ENCODE measurements around the gene TFE3. TPM values are rescaled to one million over a fixed set of nuclear protein-coding genes. Genes with fewer than 3 reads are reported as not detected.

TFE3 gene
- total RNA-seq, 6 experiments from 2014 or later, result 76.6 to 89.1 (median 83.9) TPM

DNA sequence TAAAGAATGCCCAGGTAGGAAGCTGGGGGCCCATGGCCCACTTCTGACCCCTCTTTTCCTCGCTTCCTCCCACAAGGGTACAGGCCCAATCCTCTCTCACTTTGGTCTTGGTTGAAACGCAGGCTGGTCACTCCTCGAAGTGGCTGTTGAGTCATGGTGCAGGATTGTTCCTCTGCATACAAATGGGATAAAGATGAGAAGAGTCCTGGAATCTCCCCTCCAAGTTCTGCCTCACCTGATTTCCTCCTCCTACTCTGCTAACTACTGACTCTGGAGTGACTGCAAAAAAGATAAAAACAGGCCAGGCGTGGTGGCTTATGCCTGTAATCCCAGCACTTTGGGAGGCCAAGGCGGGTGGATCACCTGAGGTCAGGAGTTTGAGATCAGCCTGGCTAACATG is 34.8 kb upstream of the TFE3 start:
- Mint-ChIP-seq H3K27ac (no peak overlapping the region), H3K4me1 (ENCODE audit: low read depth) (peaks cover 12% of the 10 kb centered on the region), H3K9me3 (no peaks in the 10 kb centered on the region), H3K36me3 (ENCODE audit: low read depth) (no peaks in the 10 kb centered on the region; the same call in 1 of the 2 replicates), H3K4me3 (no peak overlapping the region), H3K27me3 (ENCODE audit: insufficient read depth) (peaks cover 1% of the 10 kb centered on the region; the same call in 1 of the 2 replicates)
- TF ChIP-seq, protein P1, sequence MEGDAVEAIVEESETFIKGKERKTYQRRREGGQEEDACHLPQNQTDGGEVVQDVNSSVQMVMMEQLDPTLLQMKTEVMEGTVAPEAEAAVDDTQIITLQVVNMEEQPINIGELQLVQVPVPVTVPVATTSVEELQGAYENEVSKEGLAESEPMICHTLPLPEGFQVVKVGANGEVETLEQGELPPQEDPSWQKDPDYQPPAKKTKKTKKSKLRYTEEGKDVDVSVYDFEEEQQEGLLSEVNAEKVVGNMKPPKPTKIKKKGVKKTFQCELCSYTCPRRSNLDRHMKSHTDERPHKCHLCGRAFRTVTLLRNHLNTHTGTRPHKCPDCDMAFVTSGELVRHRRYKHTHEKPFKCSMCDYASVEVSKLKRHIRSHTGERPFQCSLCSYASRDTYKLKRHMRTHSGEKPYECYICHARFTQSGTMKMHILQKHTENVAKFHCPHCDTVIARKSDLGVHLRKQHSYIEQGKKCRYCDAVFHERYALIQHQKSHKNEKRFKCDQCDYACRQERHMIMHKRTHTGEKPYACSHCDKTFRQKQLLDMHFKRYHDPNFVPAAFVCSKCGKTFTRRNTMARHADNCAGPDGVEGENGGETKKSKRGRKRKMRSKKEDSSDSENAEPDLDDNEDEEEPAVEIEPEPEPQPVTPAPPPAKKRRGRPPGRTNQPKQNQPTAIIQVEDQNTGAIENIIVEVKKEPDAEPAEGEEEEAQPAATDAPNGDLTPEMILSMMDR (IDR thresholded peaks at IDR 0.05), result no peak
- DNase-seq, result no peak

DNA sequence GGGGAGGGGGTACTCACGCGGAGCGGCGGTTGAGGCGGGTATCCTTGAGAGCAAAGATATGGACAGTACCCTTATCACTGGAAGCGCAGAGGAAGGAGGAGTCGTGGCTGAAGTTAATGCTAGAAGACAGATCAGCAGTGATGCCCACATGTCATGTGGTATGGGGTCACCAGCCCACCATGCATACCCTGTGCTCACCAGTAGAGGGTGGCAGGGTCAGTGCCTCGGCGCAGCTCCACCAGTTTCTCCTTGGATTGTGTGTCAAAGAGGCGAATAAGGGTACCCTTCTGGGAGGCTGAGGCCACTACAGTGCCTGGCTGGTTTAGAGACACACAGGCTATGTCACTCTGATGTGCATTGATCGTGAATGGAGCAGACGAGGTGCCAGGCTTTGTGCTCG is 32.2 kb upstream of the TFE3 start:
- Mint-ChIP-seq H3K27me3 (ENCODE audit: insufficient read depth) (peaks cover 6% of the 10 kb centered on the region), H3K36me3 (ENCODE audit: low read depth) (peaks cover 13% of the 10 kb centered on the region; the same call in 1 of the 2 replicates), H3K4me1 (ENCODE audit: low read depth) (peaks cover 19% of the 10 kb centered on the region), H3K27ac (no peak overlapping the region), H3K4me3 (no peak overlapping the region), H3K9me3 (no peaks in the 10 kb centered on the region)
- DNase-seq, result no peak
- TF ChIP-seq, protein P1 (IDR thresholded peaks at IDR 0.05), result peak; percentile 40; the same call in 1 of the 2 replicates

DNA sequence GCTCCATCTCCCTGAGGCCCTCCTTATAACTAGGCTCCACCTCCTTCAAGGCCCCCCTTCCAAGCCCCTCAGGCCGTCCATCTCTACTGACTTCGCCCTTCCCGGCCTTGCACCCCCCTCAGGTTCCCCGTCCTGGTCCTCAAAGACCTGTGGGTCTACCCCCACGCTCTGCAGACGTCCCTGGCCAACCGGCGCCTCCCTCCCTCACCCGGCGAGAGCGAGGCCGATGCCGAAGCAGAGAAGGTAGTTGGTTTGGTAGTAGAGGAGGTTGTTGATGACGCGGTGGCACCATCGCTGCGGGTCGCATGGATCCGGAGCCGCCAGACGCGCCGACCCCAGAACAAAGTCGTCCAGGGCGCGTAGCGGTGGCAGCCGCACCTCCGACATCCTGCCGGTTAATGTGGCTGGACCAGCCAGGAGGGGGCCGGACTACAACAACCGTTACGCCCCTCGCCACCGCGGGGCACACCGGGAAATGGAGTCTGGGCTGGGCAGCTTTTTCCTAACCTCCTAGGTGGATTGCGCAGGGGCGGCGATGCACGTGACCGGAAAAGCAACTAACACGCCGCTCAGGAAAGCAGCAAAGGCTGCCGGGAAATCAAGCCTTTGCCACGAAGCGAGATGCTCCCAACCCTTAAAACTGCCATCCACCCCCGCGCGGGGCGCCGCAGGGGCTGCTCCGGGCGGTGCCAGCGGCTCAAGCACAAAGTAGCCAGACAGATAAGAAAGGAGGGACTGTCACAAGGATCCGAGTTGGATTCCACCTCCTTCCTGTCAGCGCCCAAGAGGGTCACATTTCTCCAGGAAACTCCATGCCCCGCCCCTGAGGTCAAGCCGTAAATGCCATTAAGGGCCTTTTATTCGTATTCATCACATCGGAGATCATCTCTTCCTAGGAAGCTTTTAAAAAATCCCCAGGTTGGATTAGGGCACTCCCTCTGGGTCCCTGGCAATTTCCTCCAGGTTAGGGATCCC is 30.7 kb upstream of the TFE3 start, which contains the start of gene PRAF2:
Gene PRAF2 (minus strand): TSS at position 402 of the 975 bp plus-strand sequence. CDS start 15 bp downstream, at position 387.
- peaks cover 13% of the 10 kb centered on the region for H3K4me1 Mint-ChIP-seq (ENCODE audit: low read depth)
- peaks cover 13% of the 10 kb centered on the region; the same call in 1 of the 2 replicates for H3K36me3 Mint-ChIP-seq (ENCODE audit: low read depth)
- TF ChIP-seq, protein P1 (IDR thresholded peaks at IDR 0.05), result 0 out of 2 replicates have a peak, but pooled peaks have one; percentile 18
- peak within 1 kb of the TSS; percentile 80 for H3K27ac Mint-ChIP-seq
- peak; percentile 90 for DNase-seq
- no peaks in the 10 kb centered on the region for H3K9me3 Mint-ChIP-seq
- H3K27me3 Mint-ChIP-seq (ENCODE audit: insufficient read depth), result peaks cover 6% of the 10 kb centered on the region
- peak within 1 kb of the TSS; percentile 94 for H3K4me3 Mint-ChIP-seq

DNA sequence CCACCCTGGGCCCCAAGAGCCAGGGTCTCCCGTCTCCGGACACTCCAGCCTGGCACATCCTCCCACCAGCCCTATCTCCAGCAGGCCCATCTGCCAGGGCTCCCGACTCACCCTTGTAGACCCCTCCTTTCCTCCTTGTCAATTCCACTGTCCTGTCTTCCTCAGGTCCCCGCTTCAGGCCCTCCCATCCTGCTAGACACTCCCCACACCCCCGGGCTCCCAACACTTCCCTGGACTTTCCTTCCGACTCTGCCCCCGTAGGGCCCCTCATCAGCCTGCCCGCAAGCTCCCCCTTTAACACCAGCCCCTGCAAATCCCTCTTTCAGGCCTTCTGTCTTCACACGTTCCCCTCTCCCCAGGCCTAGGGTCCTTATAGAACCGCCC is 29.5 kb upstream of the TFE3 start:
- H3K4me1 Mint-ChIP-seq (ENCODE audit: low read depth), result peaks cover 7% of the 10 kb centered on the region
- peak overlapping the region; percentile 69 for H3K27ac Mint-ChIP-seq
- H3K9me3 Mint-ChIP-seq, result no peaks in the 10 kb centered on the region
- peaks cover 13% of the 10 kb centered on the region; the same call in 1 of the 2 replicates for H3K36me3 Mint-ChIP-seq (ENCODE audit: low read depth)
- H3K27me3 Mint-ChIP-seq (ENCODE audit: insufficient read depth), result peaks cover 6% of the 10 kb centered on the region
- peak overlapping the region; percentile 94 for H3K4me3 Mint-ChIP-seq
- DNase-seq, result no peak
- TF ChIP-seq, protein P1 (IDR thresholded peaks at IDR 0.05), result no peak

DNA sequence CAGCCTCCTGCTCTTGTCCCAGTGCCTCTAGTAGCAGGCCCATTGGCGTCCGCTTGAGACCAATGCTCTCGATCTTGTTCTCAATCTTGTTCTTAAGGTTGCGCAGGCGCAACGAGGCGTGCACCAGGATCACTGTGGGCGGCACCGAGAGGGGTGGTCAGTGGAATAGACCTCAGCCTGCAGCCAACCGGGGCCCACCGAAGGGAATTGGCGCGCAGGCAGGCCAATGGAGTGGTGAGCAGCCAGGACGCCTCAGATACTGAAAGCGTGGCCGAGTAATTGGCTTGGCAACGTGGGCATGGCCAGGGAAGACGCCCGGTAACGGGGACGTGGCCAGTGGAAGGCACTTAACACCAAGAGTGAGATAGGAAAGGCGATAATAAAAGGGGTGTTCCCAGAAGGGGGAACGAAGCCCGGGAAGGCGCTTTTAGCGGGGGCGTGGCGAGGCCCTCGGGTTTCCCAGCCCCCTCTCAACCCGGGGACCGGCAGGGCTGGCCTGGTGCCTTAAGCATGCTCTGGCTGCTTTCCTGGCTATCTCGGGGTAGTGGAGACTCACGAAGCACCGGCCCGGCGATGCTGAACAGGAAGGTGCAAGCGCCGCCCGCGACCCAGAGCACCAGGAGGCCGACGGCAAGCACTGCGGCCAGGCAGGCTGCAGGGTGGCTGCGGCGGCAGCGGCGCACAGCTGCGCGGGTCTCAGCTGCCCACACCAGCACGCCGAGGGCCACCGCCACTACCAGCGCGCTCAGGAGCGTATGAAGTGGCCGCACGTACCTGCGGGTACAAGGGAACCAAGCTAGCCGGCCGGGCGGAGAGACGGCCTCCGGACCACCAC is 28.9 kb upstream of the TFE3 start:
- Mint-ChIP-seq H3K27me3 (ENCODE audit: insufficient read depth) (peaks cover 6% of the 10 kb centered on the region), H3K4me1 (ENCODE audit: low read depth) (peaks cover 7% of the 10 kb centered on the region), H3K4me3 (peak overlapping the region; percentile 94), H3K36me3 (ENCODE audit: low read depth) (peaks cover 13% of the 10 kb centered on the region; the same call in 1 of the 2 replicates), H3K9me3 (no peaks in the 10 kb centered on the region), H3K27ac (peak overlapping the region; percentile 73)
- DNase-seq, result peak; percentile 53
- TF ChIP-seq, protein P1 (IDR thresholded peaks at IDR 0.05), result no peak
